Karpas-422 (cell line): ENCODE data around the gene DLK1. TPM values are rescaled to one million over a fixed set of nuclear protein-coding genes. Genes with fewer than 3 reads are reported as not detected.

Experiments
- DNase-seq: peaks from one replicate; pipeline ENCODE4 v3.0.0-alpha.2; 2015
- H2AFZ ChIP-seq: fragments of 200-600 bp; sonication (generic); 2 replicates; pipeline ENCODE4 v1.6.1; 2014; ENCODE audit warnings: antibody characterized with exemption, low read length, mixed read lengths
- H3K27ac ChIP-seq: fragments of 200-600 bp; sonication (generic); 2 replicates; pipeline ENCODE4 v1.5.1; 2014; ENCODE audit warnings: mild to moderate bottlenecking, low read length, moderate library complexity
- H3K27me3 ChIP-seq: fragments of 200-600 bp; sonication (generic); 2 replicates; pipeline ENCODE4 v1.6.1; 2014; ENCODE audit warnings: low read length, mixed read lengths
- H3K36me3 ChIP-seq: fragments of 200-600 bp; sonication (generic); 2 replicates; pipeline ENCODE4 v1.6.1; 2014; ENCODE audit warnings: low read length, mixed read lengths; ENCODE audit not compliant: insufficient read depth
- H3K4me1 ChIP-seq: fragments of 200-600 bp; sonication (generic); 2 replicates; pipeline ENCODE4 v1.6.1; 2014; ENCODE audit warnings: mild to moderate bottlenecking, low read length, mixed read lengths
- H3K4me2 ChIP-seq: fragments of 200-600 bp; sonication (generic); 2 replicates; pipeline ENCODE4 v1.6.1; 2014; ENCODE audit warnings: low read length, low read depth, mild to moderate bottlenecking; ENCODE audit not compliant: poor library complexity, severe bottlenecking
- H3K4me3 ChIP-seq: fragments of 200-600 bp; sonication (generic); 2 replicates; pipeline ENCODE4 v1.5.1; 2014; ENCODE audit warnings: mild to moderate bottlenecking, antibody characterized with exemption, low read length, mixed read lengths
- H3K79me2 ChIP-seq: fragments of 200-600 bp; sonication (generic); 2 replicates; pipeline ENCODE4 v1.6.1; 2014; ENCODE audit warnings: mild to moderate bottlenecking, low read length, mixed read lengths
- H3K9ac ChIP-seq: fragments of 200-600 bp; sonication (generic); 2 replicates; pipeline ENCODE4 v1.6.0; 2014; ENCODE audit warnings: low read length
- H3K9me2 ChIP-seq: fragments of 200-600 bp; sonication (generic), shearing (Covaris generic); replicated peaks from 2 replicates; pipeline ENCODE4 v1.6.0; 2014; ENCODE audit warnings: mild to moderate bottlenecking, low read length, moderate library complexity; ENCODE audit not compliant: insufficient read depth
- H3K9me3 ChIP-seq: fragments of 300-700, 200-600 bp; sonication (generic); 2 replicates; pipeline ENCODE4 v1.6.1; 2014; ENCODE audit warnings: low read length, mixed read lengths
- H4K20me1 ChIP-seq: fragments of 200-600 bp; sonication (generic); 2 replicates; pipeline ENCODE4 v1.6.1; 2014; ENCODE audit warnings: mild to moderate bottlenecking, antibody characterized with exemption, low read length, low read depth; ENCODE audit not compliant: insufficient read depth
- total RNA-seq: library from RNA; depleted of rRNA; stranded (reverse); fragments of >200 nt; shearing (Covaris generic); gene quantifications from 2 replicates; pipeline ENCODE4 v1.2.3, GENCODE V29; 2014; ENCODE audit warnings: low replicate concordance

Gene DLK1
- total RNA-seq, 1 experiment from 2014 or later, result not detected

GRCh38 chr14:100769035-100769939 lies 42.6 kb downstream of the DLK1 start:
- H3K4me2 ChIP-seq, result no peak overlapping the region
- no peak overlapping the region for H3K27ac ChIP-seq
- no peak for DNase-seq
- no peaks in the 10 kb centered on the region for H3K9me2 ChIP-seq
- no peaks in the 10 kb centered on the region for H3K79me2 ChIP-seq
- H3K4me1 ChIP-seq, result no peaks in the 10 kb centered on the region
- no peaks in the 10 kb centered on the region for H3K9me3 ChIP-seq
- no peak overlapping the region for H3K4me3 ChIP-seq
- no peaks in the 10 kb centered on the region for H3K36me3 ChIP-seq
- H2AFZ ChIP-seq, result no peak overlapping the region
- H4K20me1 ChIP-seq, result no peaks in the 10 kb centered on the region
- no peak overlapping the region for H3K9ac ChIP-seq
- no peaks in the 10 kb centered on the region; the same call in 1 of the 2 replicates for H3K27me3 ChIP-seq

GRCh38 chr14:100770046-100770445 lies 43.4 kb downstream of the DLK1 start:
- H3K9me2 ChIP-seq, result no peaks in the 10 kb centered on the region
- no peak overlapping the region for H3K9ac ChIP-seq
- no peaks in the 10 kb centered on the region; the same call in 1 of the 2 replicates for H3K27me3 ChIP-seq
- H3K9me3 ChIP-seq, result no peaks in the 10 kb centered on the region
- H2AFZ ChIP-seq, result no peak overlapping the region
- H3K4me1 ChIP-seq, result no peaks in the 10 kb centered on the region
- no peaks in the 10 kb centered on the region for H3K79me2 ChIP-seq
- no peak overlapping the region for H3K4me3 ChIP-seq
- H3K4me2 ChIP-seq, result no peak overlapping the region
- no peak overlapping the region for H3K27ac ChIP-seq
- DNase-seq, result no peak
- H3K36me3 ChIP-seq, result no peaks in the 10 kb centered on the region
- no peaks in the 10 kb centered on the region for H4K20me1 ChIP-seq

- no peaks in the 10 kb centered on the region for H3K9me2 ChIP-seq
- H3K9ac ChIP-seq, result no peak overlapping the region
- H3K27ac ChIP-seq, result no peak overlapping the region
- H3K79me2 ChIP-seq, result no peaks in the 10 kb centered on the region
- H3K9me3 ChIP-seq, result no peaks in the 10 kb centered on the region
- H3K4me2 ChIP-seq, result no peak overlapping the region
- H4K20me1 ChIP-seq, result no peaks in the 10 kb centered on the region
- no peak overlapping the region for H3K4me3 ChIP-seq
- H3K4me1 ChIP-seq, result no peaks in the 10 kb centered on the region
- no peak for DNase-seq
- H3K27me3 ChIP-seq, result no peaks in the 10 kb centered on the region; the same call in 1 of the 2 replicates
- H3K36me3 ChIP-seq, result no peaks in the 10 kb centered on the region
- no peak overlapping the region for H2AFZ ChIP-seq
These were observed 44.0 kb downstream of the DLK1 start for GRCh38 chr14:100770605-100771120.

GRCh38 chr14:100771121-100771800 lies 44.6 kb downstream of the DLK1 start:
- Histone ChIP-seq H3K36me3 (no peaks in the 10 kb centered on the region), H3K9me3 (no peaks in the 10 kb centered on the region), H3K4me3 (no peak overlapping the region), H4K20me1 (no peaks in the 10 kb centered on the region), H3K27me3 (no peaks in the 10 kb centered on the region; the same call in 1 of the 2 replicates), H2AFZ (no peak overlapping the region), H3K9ac (no peak overlapping the region), H3K9me2 (no peaks in the 10 kb centered on the region), H3K4me2 (no peak overlapping the region), H3K4me1 (no peaks in the 10 kb centered on the region), H3K27ac (no peak overlapping the region), H3K79me2 (no peaks in the 10 kb centered on the region)
- no peak for DNase-seq

- Histone ChIP-seq H3K36me3 (no peaks in the 10 kb centered on the region), H3K9ac (no peak overlapping the region), H3K9me2 (no peaks in the 10 kb centered on the region), H3K79me2 (no peaks in the 10 kb centered on the region), H2AFZ (no peak overlapping the region), H3K4me2 (no peak overlapping the region), H3K27me3 (no peaks in the 10 kb centered on the region; the same call in 1 of the 2 replicates), H3K9me3 (no peaks in the 10 kb centered on the region), H4K20me1 (no peaks in the 10 kb centered on the region), H3K4me3 (no peak overlapping the region), H3K27ac (no peak overlapping the region), H3K4me1 (no peaks in the 10 kb centered on the region)
- DNase-seq, result no peak
These were observed 46.0 kb downstream of the DLK1 start for GRCh38 chr14:100772607-100773165.

- H4K20me1 ChIP-seq, result no peaks in the 10 kb centered on the region
- no peaks in the 10 kb centered on the region for H3K9me3 ChIP-seq
- H3K4me2 ChIP-seq, result no peak overlapping the region
- H3K9me2 ChIP-seq, result no peaks in the 10 kb centered on the region
- no peak overlapping the region for H2AFZ ChIP-seq
- H3K4me3 ChIP-seq, result no peak overlapping the region
- no peaks in the 10 kb centered on the region for H3K36me3 ChIP-seq
- no peak overlapping the region for H3K9ac ChIP-seq
- no peaks in the 10 kb centered on the region for H3K79me2 ChIP-seq
- H3K27ac ChIP-seq, result no peak overlapping the region
- H3K4me1 ChIP-seq, result no peaks in the 10 kb centered on the region
- no peak for DNase-seq
- no peaks in the 10 kb centered on the region; the same call in 1 of the 2 replicates for H3K27me3 ChIP-seq
These were observed 46.9 kb downstream of the DLK1 start for GRCh38 chr14:100773331-100774163.

GRCh38 chr14:100774164-100774537 lies 47.5 kb downstream of the DLK1 start:
- Histone ChIP-seq H3K27ac (no peak overlapping the region), H3K4me1 (no peaks in the 10 kb centered on the region), H3K9me2 (no peaks in the 10 kb centered on the region), H3K9me3 (no peaks in the 10 kb centered on the region), H4K20me1 (no peaks in the 10 kb centered on the region), H3K4me2 (no peak overlapping the region), H3K27me3 (no peaks in the 10 kb centered on the region; the same call in 1 of the 2 replicates), H3K79me2 (no peaks in the 10 kb centered on the region), H2AFZ (no peak overlapping the region), H3K9ac (no peak overlapping the region), H3K36me3 (no peaks in the 10 kb centered on the region), H3K4me3 (no peak overlapping the region)
- DNase-seq, result no peak
